NCI-H2196 (cell line): ENCODE measurements around the gene NPHP4.

Experiments
- DNase-seq: peaks from one replicate; lab custom pipeline; 2025; ENCODE audit not compliant: unreplicated experiment; lab: John Stamatoyannopoulos, UW

NPHP4 gene

DNA sequence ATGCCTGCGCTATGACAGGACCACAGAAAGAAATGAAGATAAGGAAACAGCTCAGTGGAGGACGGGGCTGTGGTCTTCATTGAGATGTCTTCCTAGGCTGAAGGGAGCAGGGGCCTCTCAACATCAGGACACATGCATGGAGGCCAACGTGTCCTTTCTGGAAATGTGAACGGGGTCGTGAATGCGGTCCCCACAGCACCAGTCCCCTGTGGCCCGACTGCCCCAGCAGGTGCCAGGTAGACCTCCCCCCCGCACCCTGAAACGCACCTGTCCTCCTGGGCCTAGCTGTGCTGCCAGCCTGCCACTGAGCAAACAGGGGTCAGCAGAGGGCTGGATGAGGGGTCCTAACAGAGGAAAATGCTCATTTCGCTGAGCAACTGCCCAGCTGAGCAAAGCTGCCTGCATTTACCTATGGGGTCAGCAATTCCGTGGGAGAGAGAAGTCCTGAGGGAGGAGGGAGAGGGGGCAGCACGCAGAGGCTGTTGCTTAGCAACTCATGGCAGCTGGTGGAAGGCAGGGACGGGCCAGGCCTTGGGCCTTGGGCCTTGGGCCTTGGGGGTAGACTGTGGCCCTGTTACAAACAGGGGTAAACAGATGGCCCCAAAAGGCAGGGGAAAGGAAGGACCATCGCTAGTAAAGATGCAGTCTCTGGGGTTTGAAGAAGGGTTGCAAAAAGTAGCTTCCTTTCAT is 77.4 kb downstream of the NPHP4 start:
- no peak for DNase-seq

DNA sequence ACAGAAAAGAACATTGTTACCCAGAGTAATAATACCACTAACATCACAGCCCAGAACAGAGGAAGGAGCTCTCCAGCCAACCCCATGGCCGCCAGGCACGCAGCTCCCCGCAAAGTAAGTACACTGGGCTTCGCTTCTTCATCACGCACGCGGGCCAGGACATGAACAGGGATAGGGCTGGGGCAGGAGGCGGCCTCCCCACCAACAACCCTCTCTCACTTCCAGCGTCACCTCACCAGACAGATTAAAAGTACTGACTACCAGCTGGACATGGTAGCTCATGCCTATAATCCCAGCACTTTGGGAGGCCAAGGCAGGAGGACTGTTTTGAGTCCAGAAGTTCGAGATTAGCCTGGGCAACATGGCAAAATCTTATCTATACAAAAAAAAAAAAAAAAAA is 78.3 kb downstream of the NPHP4 start:
- DNase-seq = no peak

DNA sequence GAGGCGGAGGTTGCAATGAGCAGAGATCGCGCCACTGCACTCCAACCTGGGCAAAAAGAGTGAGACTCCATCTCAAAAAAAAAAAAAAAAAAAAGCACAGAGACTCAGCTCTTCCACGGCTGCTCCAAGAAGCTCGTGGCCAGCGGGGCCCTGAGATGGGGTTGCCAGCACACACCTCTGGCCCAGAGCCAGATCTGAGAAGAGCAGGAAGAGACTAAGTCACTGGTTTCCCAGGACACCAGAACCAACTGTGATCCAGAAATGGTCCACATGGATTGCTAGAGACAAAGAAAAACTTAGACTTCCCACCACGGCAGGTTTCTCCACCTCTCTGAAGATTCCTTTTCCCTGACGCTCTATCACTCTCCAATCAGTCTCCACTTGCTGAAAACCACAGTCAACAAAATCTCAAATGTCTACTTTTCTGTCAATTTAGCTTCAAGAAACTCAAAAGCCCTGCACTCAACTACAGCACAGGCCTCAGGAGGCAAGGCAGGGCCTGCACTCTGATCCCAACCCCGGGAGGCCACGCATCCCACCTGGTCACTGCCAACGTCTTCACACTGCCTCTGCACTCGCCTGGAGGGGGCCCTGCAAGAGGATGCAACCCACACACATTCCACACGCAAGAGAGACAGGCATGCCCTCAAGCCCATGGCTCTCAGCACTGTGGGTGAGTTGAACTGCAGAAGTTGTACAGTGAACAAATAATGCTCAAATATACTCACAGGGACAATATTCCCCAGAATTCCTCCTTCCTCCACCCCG is 79.0 kb downstream of the NPHP4 start:
- DNase-seq = no peak

DNA sequence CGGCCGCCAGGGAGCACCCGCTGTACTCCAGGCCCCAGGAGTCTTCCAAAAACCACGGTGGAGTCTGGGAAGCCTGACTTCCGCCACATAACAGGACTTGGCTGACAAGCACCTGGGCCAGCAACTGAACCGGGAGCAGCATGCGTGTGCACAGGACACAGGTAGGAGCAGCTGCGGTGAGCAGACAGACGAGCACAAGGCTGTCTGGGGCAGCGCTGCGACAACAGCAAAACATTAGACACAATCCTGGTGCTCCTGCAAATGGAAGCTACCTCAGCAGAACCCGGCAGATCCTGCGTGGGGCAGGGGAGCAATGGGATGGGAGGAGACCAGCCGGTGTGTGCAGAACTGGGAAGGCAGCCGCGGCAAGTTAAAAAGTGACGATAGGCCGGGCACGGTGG is 80.4 kb downstream of the NPHP4 start:
- DNase-seq = no peak

DNA sequence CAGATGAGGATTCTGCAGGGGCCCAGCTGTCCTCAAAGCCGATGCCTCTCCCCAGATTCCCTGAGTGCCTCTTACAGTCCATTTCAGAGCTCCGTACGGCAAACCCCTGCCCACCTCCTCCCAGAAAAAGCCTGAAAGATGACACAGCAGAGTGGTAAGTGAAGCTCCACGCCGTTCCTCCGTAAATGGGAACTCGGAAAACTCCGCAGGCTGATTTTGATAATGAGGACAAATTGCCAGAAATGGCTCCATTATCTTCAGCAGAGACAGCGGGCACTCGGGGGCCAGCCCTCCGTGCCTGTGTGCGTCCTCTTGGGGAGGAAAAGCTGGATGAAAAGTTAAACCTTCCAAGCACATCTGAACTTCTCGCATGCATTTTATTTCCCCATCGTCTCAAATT is 81.1 kb downstream of the NPHP4 start:
- no peak for DNase-seq

DNA sequence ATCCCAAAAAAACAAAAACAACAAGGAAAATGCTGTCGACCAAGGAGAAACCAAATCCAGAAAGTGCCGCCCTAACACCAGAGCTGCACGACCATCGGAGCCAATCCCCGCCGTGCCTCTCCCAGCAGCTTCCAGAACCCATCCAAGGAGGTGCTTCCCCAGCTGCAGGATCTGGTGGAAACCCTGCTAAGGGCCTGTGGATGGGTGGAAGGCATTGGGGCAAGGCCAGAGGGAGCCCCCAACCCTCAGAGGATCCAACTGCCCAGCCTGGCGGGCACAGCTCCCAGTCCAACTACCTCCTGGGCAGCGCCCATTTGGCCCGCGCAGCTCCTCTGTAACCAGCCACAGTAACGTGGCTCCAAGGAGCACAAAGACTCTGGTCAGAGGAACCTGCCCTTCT is 81.6 kb downstream of the NPHP4 start:
- DNase-seq = no peak

DNA sequence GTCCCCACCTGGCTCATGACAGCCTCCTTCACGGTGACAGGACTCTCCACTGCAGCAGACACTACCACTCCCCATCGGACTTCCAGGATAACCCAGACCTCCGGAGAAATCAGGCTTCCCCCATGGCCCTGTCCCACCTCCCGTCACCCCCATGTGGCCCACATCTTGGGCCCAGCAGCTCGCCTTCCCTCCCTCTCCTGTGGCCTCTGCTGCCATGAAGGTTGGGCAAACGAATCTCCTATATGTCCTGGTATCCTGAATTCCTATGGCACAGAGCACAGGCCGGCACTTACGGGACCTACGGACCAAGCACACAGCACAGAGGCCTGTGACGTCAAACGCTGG is 82.0 kb downstream of the NPHP4 start:
- DNase-seq = no peak

DNA sequence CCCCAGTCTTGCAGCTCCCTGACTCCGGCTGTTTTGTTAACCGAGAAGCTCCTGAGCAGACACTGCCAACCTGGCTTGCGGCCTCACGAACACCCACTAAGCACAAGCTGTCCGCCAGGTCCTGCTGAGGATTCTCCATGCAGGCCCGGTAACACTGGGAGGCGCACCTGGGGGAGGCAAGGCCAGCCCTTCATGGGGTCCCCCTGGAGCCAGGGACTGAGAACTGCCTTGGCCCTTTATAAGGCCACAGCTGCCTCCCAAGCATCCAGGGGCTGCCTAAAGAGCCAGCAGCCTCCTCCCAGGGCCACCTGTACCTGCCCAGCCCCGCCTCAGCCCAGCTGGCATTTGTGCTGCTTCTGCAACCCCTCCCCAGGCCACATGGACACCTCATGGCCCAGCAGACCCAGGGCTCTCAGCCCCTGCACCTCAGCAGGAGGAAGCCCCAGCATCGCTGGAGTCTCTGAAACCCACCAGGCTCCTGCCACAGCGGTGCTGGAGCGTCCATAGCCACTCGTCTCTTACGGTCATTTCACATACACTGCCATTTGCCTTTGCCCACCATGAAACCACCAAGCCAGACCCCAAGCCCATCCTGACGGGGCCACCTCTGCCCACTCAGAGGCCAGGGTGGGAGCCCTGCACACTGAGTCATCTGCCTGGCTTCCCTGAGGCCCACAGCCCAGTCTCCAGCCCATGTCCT is 82.5 kb downstream of the NPHP4 start:
- no peak for DNase-seq

DNA sequence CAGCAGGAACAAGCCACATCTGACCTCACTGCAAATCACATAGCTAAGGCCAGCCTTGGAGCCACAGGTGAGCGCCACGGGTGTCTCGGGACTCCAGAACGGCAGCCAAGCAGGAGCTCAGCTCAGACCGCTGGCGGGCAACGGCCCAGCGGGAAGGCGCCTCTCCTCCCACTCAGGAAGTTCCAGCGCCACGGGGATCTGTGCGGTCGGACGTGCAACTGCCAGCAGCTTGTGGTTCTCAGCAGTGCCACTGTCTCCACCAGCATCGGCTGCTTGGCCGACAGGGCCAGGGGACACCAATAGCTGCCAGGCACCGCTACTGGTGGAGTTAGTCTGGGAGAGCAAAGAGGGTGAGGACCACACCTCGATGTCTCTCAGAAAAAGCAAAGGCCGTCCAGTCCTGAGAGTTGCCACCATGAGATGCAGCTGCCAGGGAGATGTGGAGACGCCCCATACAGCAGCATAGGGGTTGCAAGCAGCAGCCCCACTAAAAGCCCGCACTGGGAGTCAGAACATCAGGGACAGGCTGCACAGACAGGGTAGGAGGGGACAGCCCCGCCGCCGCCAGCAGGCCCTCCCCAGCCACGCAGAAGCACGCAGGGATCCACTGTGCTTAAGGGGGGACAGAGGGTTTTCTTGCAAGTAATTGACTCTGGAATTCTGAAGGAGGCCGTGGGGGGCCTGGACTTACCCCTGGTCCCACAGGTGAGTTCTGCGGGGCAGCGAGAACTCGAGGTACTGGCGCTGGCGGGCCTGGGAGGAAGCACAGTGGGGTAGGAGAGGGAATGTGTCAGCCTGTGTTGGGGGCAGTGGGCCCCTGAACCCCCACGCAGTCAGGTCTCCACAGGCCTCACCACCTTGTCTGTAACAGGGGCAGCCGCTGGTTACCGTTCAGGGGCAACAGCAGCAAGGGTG is 83.5 kb downstream of the NPHP4 start:
- no peak for DNase-seq

DNA sequence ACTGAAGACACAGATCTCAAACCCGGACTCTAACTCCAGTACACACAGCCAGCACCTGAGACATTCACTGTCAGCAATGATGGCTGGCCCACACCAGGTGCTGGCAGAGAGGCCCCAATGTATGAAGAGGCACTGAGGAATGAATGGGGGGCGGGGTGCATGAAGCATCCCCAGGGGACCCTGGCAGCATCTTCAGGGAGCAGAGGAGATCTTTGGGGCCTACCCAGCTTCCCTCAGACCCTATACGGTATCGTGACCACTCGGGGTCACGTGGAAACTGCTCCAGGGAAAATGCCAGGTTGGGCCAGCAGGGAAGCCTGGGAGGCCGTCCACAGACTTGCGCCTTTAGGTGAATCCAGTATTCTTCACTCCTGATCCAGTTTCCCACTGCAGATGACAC is 84.3 kb downstream of the NPHP4 start:
- no peak for DNase-seq

DNA sequence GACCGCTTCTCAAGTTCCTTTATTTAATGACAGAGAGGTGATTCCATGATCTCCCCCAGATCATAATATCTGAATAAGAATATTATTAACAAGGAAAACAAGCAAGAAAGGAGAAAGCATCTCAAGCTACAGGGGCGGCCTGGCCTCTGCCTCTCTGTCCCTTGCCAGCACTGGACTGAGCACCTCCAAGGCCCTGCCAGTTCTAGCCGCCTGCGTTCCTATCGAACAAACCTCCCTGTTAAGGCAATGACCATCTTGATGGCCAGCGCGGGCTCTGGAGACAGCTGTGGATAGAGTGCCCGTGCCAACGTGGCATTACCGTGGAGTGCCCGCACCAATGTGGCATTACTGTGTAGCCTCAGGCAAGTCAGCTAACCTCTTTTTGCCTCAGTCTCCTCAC is 84.8 kb downstream of the NPHP4 start:
- DNase-seq = no peak

DNA sequence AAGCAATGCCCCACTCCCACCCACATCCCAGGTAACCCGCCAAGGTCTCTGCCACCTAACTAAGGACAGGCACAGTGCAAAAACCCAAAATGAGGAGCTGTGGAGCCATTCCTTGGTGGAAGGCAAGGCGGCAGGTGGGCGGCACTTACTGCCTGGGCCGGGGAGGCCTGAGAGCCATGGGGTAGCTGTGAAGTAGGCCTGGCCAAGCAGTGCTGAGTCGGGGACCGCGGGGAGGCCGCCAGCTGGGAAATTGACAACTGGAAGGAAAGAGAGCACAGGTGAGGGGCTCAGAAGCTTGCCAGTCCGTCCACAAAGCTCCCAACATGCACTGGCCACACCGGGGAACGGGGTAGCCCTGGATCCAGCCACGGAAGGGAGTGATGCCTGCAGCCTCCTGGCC is 85.3 kb downstream of the NPHP4 start:
- no peak for DNase-seq

DNA sequence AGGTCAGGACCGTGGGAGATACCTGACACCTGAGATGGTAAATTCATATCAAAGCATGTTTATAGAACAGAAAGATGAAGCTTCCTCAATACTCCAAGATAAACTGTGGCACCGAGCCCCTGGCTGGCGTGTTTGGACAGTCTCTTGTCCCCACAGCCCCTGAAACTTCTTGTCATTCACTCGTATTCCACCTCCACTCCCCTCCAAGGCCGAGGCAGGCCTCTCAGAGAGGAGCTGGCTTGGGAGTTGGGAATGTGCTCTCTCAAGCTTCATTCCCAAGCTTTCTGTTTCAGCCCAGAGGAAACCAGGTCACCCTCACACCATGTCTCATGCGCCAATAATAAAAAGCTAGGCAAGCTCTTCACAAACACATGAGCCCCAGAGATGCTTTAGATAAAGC is 86.1 kb downstream of the NPHP4 start:
- no peak for DNase-seq

DNA sequence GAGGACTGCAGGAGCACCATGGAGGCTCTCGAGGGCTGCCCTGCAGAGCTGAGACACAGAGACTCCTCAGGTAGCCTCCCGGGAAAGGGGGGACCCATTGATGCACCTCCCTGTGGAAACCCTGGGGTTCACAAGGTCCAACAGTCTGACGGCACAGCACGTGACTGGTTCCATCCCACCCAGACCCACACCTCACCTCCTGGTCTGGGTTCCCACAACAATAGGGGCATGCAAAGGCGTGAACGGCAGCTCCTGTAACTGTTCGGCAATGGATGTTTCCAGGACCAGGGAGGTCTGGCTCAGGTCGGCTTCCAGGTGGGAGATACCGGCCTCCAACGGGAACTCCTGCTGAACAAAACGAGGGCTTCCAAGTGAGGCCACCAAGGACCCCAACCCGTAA is 86.8 kb downstream of the NPHP4 start:
- no peak for DNase-seq

DNA sequence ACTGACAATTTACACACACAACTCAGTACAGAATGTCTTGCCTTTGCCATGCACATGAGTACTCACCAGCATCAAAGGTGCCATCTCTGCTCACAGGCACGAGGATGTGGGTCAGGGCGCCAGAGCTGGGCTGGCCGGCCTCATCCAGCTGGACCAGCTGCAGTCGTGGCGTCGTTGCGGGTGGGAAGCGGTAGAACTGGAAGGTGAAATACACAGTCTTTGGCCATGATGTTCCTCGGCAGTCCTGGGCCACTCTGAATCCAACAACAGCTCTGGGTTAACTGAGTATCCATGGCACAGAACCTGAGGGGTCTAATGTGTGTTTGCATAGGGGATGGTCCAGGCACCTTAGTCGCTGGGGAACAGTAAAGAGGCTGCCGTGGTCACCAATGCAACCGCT is 87.7 kb downstream of the NPHP4 start:
- DNase-seq = no peak

DNA sequence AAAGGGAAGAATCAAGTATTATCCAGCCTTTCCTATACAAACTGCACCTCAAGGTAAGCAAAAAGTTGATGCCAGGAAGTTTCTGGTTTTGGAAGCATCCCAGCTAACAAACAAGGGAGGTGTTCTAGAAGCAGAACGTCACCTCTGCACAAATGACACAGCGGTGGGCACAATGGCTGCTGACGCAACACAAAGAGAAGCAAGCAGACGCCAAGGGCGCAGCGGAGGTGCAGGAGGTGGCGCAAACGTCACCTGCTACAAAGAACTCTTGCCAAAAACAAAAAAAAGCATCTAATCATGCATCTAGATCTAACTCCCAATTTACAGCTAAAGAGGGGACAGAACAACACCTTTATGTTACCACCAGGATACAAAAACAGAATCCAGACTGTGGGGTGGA is 88.5 kb downstream of the NPHP4 start:
- no peak for DNase-seq

DNA sequence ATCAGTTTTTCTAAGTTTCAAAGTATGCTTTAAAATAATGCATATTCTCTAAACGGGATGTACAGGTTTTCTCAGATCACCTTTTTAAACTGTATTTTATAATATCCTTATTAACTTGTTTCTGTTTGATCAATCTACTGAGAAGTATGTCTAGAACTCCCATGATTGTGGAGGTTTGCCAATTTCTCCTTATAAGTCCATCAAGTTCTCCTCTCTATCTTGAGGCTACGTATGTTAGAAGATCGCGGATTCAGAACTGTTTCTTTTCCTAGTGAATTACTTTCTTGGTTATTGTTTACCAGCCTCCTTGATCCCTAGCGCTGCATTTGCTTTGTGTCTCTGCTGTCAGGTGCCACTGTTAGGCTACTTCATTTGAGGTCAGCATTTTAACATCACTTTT is 89.2 kb downstream of the NPHP4 start:
- no peak for DNase-seq

DNA sequence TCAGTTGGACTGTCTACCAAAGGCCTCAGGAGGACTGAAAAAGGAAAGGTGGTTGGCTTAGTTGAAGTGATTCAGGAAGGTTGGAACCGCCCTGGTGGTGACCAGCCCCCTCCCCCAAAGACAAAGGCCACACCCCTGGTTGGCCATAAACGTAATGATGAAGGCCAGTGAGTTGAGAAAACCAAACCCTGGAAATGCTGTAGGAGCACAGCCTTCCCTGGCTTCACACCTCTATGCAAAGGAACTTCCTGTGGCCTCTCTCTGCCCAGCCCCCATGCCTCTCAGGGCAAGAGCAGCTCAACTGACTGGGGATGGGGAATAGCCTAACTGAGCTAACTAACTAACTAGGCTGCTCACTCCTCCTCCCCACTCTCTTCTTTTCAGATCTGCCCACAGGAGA is 90.4 kb downstream of the NPHP4 start:
- DNase-seq = no peak

DNA sequence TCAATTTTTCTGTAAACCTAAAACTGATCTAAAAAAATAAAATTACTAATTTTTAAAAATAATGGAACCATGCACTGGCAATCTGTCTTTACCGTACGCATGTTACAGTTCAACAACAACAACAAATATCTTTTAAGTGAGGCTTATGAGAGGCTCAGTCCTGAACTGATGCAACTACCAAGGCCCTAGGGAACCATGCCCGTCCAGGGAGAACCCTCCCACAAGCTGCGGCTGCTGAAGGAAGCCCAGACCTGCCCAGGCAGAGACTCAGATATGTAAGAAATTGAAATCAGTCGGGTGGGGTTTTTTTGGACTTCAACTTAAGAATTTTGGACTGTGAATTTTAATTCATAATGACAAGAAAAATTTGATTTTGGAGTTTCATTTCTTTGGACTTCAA is 91.1 kb downstream of the NPHP4 start:
- DNase-seq = no peak

DNA sequence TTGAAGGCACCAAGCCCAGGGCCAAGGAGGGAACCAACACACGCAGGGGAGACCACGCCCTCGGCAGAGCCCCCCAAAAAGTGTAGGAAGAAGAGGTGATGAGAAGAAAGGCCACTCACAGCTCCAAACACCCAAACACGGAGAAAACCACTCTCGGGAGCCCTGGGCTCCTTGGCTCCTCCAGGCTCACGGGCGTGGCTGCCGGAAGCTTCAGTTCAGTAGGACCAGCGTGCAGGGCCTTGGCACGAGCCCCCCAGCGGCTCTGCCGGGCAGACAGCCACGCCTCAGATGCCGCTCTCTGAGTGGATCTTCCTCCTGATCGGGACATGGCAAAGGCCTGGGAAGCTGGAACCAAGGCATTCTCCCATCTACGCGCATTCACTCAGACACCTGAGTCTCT is 94.0 kb downstream of the NPHP4 start:
- no peak for DNase-seq
